ENCODE measurements around the gene CBFA2T3. TPM values are rescaled to one million over a fixed set of nuclear protein-coding genes. Genes with fewer than 3 reads are reported as not detected.

The CBFA2T3 gene
- total and polyA plus RNA-seq, 7 experiments from 2014 or later: 0.14 to 25.2 (median 0.38) TPM; not detected in 1

GRCh38 chr16:88839745-88840599 lies 137.0 kb downstream of the CBFA2T3 start:
- H3K9me3 ChIP-seq (ENCODE audit: control insufficient read depth in 2 of 3, low read length in 3 of 3): no peaks in the 10 kb centered on the region
- H3K4me1 ChIP-seq (ENCODE audit: control insufficient read depth in 2 of 2, insufficient read depth in 2 of 2, low read length in 2 of 2): no peaks in the 10 kb centered on the region
- DNase-seq (no peak), ATAC-seq (peak; percentile 40)
- CTCF ChIA-PET: no interaction called here
- Mint-ChIP-seq H3K27ac (no peak overlapping the region), H3K9me3 (no peaks in the 10 kb centered on the region), H3K27me3 (no peaks in the 10 kb centered on the region), H3K4me3 (no peak overlapping the region), H3K36me3 (peaks cover 0 to 11% (median 0%) of the 10 kb centered on the region in 5 donors), H3K4me1 (peaks cover 0 to 1% (median 0%) of the 10 kb centered on the region in 7 donors)
- intact Hi-C loops (cut with micrococcal nuclease): no loop called here
- H3K27ac ChIP-seq (ENCODE audit: low read depth, low read length): no peak overlapping the region
- H3K27me3 ChIP-seq (ENCODE audit: control insufficient read depth in 2 of 2, insufficient read depth in 2 of 2, low read length in 2 of 2): no peaks in the 10 kb centered on the region
- POLR2A ChIA-PET: no interaction called here
- H3K36me3 ChIP-seq (ENCODE audit: control insufficient read depth in 2 of 3, insufficient read depth in 3 of 3, low read length in 3 of 3): peaks cover 0 to 56% (median 0%) of the 10 kb centered on the region in 3 experiments
- H3K4me3 ChIP-seq (ENCODE audit: low read length): no peak overlapping the region

GRCh38 chr16:88839026-88839529 lies 137.9 kb downstream of the CBFA2T3 start:
- intact Hi-C loops (cut with micrococcal nuclease): no loop called here
- DNase-seq (no peak), ATAC-seq (no peak)
- Mint-ChIP-seq H3K4me3 (no peak overlapping the region), H3K9me3 (no peaks in the 10 kb centered on the region), H3K4me1 (peaks cover 0 to 1% (median 0%) of the 10 kb centered on the region in 7 donors), H3K36me3 (peaks cover 0 to 13% (median 0%) of the 10 kb centered on the region in 5 donors), H3K27me3 (no peaks in the 10 kb centered on the region), H3K27ac (no peak overlapping the region)
- H3K4me3 ChIP-seq (ENCODE audit: low read length): no peak overlapping the region
- H3K27ac ChIP-seq (ENCODE audit: low read depth, low read length): no peak overlapping the region
- H3K4me1 ChIP-seq (ENCODE audit: control insufficient read depth in 2 of 2, insufficient read depth in 2 of 2, low read length in 2 of 2): no peaks in the 10 kb centered on the region
- H3K9me3 ChIP-seq (ENCODE audit: control insufficient read depth in 2 of 3, low read length in 3 of 3): no peaks in the 10 kb centered on the region
- no peaks in the 10 kb centered on the region for H3K27me3 ChIP-seq (ENCODE audit: control insufficient read depth in 2 of 2, insufficient read depth in 2 of 2, low read length in 2 of 2)
- ChIA-PET CTCF (no interaction called here), POLR2A (no interaction called here)
- H3K36me3 ChIP-seq (ENCODE audit: control insufficient read depth in 2 of 3, insufficient read depth in 3 of 3, low read length in 3 of 3): peaks cover 0 to 59% (median 0%) of the 10 kb centered on the region in 3 experiments

- DNase-seq (no peak), ATAC-seq (no peak)
- no peak overlapping the region for H3K4me3 ChIP-seq (ENCODE audit: low read length)
- no peak overlapping the region for H3K27ac ChIP-seq (ENCODE audit: low read depth, low read length)
- no peak overlapping the region for H3K4me3 Mint-ChIP-seq
- H3K36me3 Mint-ChIP-seq: peaks cover 0 to 13% (median 0%) of the 10 kb centered on the region in 5 donors
- ChIA-PET CTCF (no interaction called here), POLR2A (no interaction called here)
- H3K9me3 Mint-ChIP-seq: no peaks in the 10 kb centered on the region
- intact Hi-C loops (cut with micrococcal nuclease): no loop called here
- H3K36me3 ChIP-seq (ENCODE audit: control insufficient read depth in 2 of 3, insufficient read depth in 3 of 3, low read length in 3 of 3): peaks cover 0 to 58% (median 0%) of the 10 kb centered on the region in 3 experiments
- no peaks in the 10 kb centered on the region for H3K27me3 ChIP-seq (ENCODE audit: control insufficient read depth in 2 of 2, insufficient read depth in 2 of 2, low read length in 2 of 2)
- no peaks in the 10 kb centered on the region for H3K4me1 Mint-ChIP-seq
- H3K27ac Mint-ChIP-seq: no peak overlapping the region
- H3K4me1 ChIP-seq (ENCODE audit: control insufficient read depth in 2 of 2, insufficient read depth in 2 of 2, low read length in 2 of 2): no peaks in the 10 kb centered on the region
- no peaks in the 10 kb centered on the region for H3K9me3 ChIP-seq (ENCODE audit: control insufficient read depth in 2 of 3, low read length in 3 of 3)
- H3K27me3 Mint-ChIP-seq: no peaks in the 10 kb centered on the region
Observed at GRCh38 chr16:88838566-88838965, 138.4 kb downstream of the CBFA2T3 start.

GRCh38 chr16:88837806-88838205 lies 139.2 kb downstream of the CBFA2T3 start:
- no peak overlapping the region for H3K27ac Mint-ChIP-seq
- ATAC-seq: no peak
- POLR2A ChIA-PET: no interaction called here

GRCh38 chr16:88836791-88837190 lies 140.2 kb downstream of the CBFA2T3 start:
- intact Hi-C loops (cut with micrococcal nuclease): no loop called here
- Histone ChIP-seq H3K27ac (ENCODE audit: low read depth, low read length) (no peak overlapping the region), H3K4me1 (ENCODE audit: control insufficient read depth in 2 of 2, insufficient read depth in 2 of 2, low read length in 2 of 2) (no peaks in the 10 kb centered on the region), H3K36me3 (ENCODE audit: control insufficient read depth in 2 of 3, insufficient read depth in 3 of 3, low read length in 3 of 3) (peaks cover 0 to 40% (median 0%) of the 10 kb centered on the region in 3 experiments), H3K4me3 (ENCODE audit: low read length) (no peak overlapping the region), H3K9me3 (ENCODE audit: control insufficient read depth in 2 of 3, low read length in 3 of 3) (no peaks in the 10 kb centered on the region), H3K27me3 (ENCODE audit: control insufficient read depth in 2 of 2, insufficient read depth in 2 of 2, low read length in 2 of 2) (no peaks in the 10 kb centered on the region)
- no peaks in the 10 kb centered on the region for H3K27me3 Mint-ChIP-seq
- peaks cover 0 to 8% (median 0%) of the 10 kb centered on the region in 5 donors for H3K36me3 Mint-ChIP-seq
- ATAC-seq (no peak), DNase-seq (no peak)
- H3K27ac Mint-ChIP-seq: no peak overlapping the region
- CTCF ChIA-PET: no interaction called here
- POLR2A ChIA-PET: no interaction called here
- H3K4me3 Mint-ChIP-seq: no peak overlapping the region
- H3K9me3 Mint-ChIP-seq: no peaks in the 10 kb centered on the region
- H3K4me1 Mint-ChIP-seq: no peaks in the 10 kb centered on the region

More at GRCh38 chr16:88837806-88838205, 139.2 kb downstream of the CBFA2T3 start:
- Mint-ChIP-seq H3K36me3 (peaks cover 0 to 8% (median 0%) of the 10 kb centered on the region in 5 donors), H3K4me3 (no peak overlapping the region), H3K27me3 (no peaks in the 10 kb centered on the region), H3K4me1 (no peaks in the 10 kb centered on the region), H3K9me3 (no peaks in the 10 kb centered on the region)
- intact Hi-C loops (cut with micrococcal nuclease): no loop called here
- Histone ChIP-seq H3K4me3 (ENCODE audit: low read length) (no peak overlapping the region), H3K36me3 (ENCODE audit: control insufficient read depth in 2 of 3, insufficient read depth in 3 of 3, low read length in 3 of 3) (peaks cover 0 to 51% (median 0%) of the 10 kb centered on the region in 3 experiments), H3K9me3 (ENCODE audit: control insufficient read depth in 2 of 3, low read length in 3 of 3) (no peaks in the 10 kb centered on the region), H3K27me3 (ENCODE audit: control insufficient read depth in 2 of 2, insufficient read depth in 2 of 2, low read length in 2 of 2) (no peaks in the 10 kb centered on the region), H3K27ac (ENCODE audit: low read depth, low read length) (no peak overlapping the region), H3K4me1 (ENCODE audit: control insufficient read depth in 2 of 2, insufficient read depth in 2 of 2, low read length in 2 of 2) (no peaks in the 10 kb centered on the region)
- CTCF ChIA-PET: no interaction called here
- no peak for DNase-seq

GRCh38 chr16:88835818-88836217 lies 141.2 kb downstream of the CBFA2T3 start:
- H3K36me3 ChIP-seq (ENCODE audit: control insufficient read depth in 2 of 3, insufficient read depth in 3 of 3, low read length in 3 of 3): peaks cover 0 to 33% (median 0%) of the 10 kb centered on the region in 3 experiments
- ChIA-PET CTCF (no interaction called here), POLR2A (no interaction called here)
- H3K27ac ChIP-seq (ENCODE audit: low read depth, low read length): no peak overlapping the region
- no peaks in the 10 kb centered on the region for H3K9me3 ChIP-seq (ENCODE audit: control insufficient read depth in 2 of 3, low read length in 3 of 3)
- Mint-ChIP-seq H3K4me3 (no peak overlapping the region), H3K36me3 (peaks cover 0 to 8% (median 0%) of the 10 kb centered on the region in 5 donors), H3K27me3 (no peaks in the 10 kb centered on the region), H3K9me3 (no peaks in the 10 kb centered on the region), H3K4me1 (no peaks in the 10 kb centered on the region), H3K27ac (no peak overlapping the region)
- intact Hi-C loops (cut with micrococcal nuclease): no loop called here
- DNase-seq (no peak), ATAC-seq (no peak)
- no peaks in the 10 kb centered on the region for H3K4me1 ChIP-seq (ENCODE audit: control insufficient read depth in 2 of 2, insufficient read depth in 2 of 2, low read length in 2 of 2)
- H3K4me3 ChIP-seq (ENCODE audit: low read length): no peak overlapping the region
- H3K27me3 ChIP-seq (ENCODE audit: control insufficient read depth in 2 of 2, insufficient read depth in 2 of 2, low read length in 2 of 2): no peaks in the 10 kb centered on the region

GRCh38 chr16:88835383-88835782 lies 141.6 kb downstream of the CBFA2T3 start:
- Mint-ChIP-seq H3K4me3 (no peak overlapping the region), H3K27ac (no peak overlapping the region), H3K27me3 (no peaks in the 10 kb centered on the region), H3K9me3 (no peaks in the 10 kb centered on the region), H3K36me3 (peaks cover 0 to 8% (median 0%) of the 10 kb centered on the region in 5 donors), H3K4me1 (no peaks in the 10 kb centered on the region)
- Histone ChIP-seq H3K9me3 (ENCODE audit: control insufficient read depth in 2 of 3, low read length in 3 of 3) (no peaks in the 10 kb centered on the region), H3K4me1 (ENCODE audit: control insufficient read depth in 2 of 2, insufficient read depth in 2 of 2, low read length in 2 of 2) (no peaks in the 10 kb centered on the region), H3K36me3 (ENCODE audit: control insufficient read depth in 2 of 3, insufficient read depth in 3 of 3, low read length in 3 of 3) (peaks cover 0 to 33% (median 0%) of the 10 kb centered on the region in 3 experiments), H3K27me3 (ENCODE audit: control insufficient read depth in 2 of 2, insufficient read depth in 2 of 2, low read length in 2 of 2) (no peaks in the 10 kb centered on the region), H3K4me3 (ENCODE audit: low read length) (no peak overlapping the region), H3K27ac (ENCODE audit: low read depth, low read length) (no peak overlapping the region)
- POLR2A ChIA-PET: no interaction called here
- intact Hi-C loops (cut with micrococcal nuclease): no loop called here
- DNase-seq: no peak
- CTCF ChIA-PET: no interaction called here
- no peak for ATAC-seq
